Endothelial cell of umbilical vein (primary cell): ENCODE data around the gene UBP1. TPM values are rescaled to one million over a fixed set of nuclear protein-coding genes. Genes with fewer than 3 reads are reported as not detected.

Source experiments
- BruUV-seq: library from RNA; stranded (reverse); fragments of 400-500 nt; replicated peaks from 2 replicates; lab custom pipeline; 2021; lab: Mats Ljungman, UMichigan
- CTCF ChIA-PET: fragments of 300-600, 350-600 bp; sonication (Branson Sonifier 250); formaldehyde crosslinking; loops from one replicate; lab custom pipeline; 2021; ENCODE audit warnings: antibody characterized with exemption, inconsistent platforms; lab: Charles Lee
- POLR2A ChIA-PET: fragments of 300-600, 350-600 bp; sonication (Branson Sonifier 250); formaldehyde crosslinking; loops from one replicate; lab custom pipeline; 2021; ENCODE audit warnings: antibody characterized with exemption, inconsistent platforms; lab: Charles Lee
- DNase-seq: peaks from one replicate; pipeline ENCODE4 v3.0.0-alpha.2; 2011; ENCODE audit warnings: low read depth, low spot score
- FAIRE-seq: peaks from 2 replicates; lab custom pipeline; 2011; peaks lifted over from hg19 to GRCh38; lab: Jason Lieb, UNC
- H2AFZ ChIP-seq: 2 replicates; pipeline ENCODE4 v1.6.0; 2012; ENCODE audit warnings: low read depth, low read length, control low read depth, inconsistent platforms
- H3K27ac ChIP-seq: 2 replicates; pipeline ENCODE4 v1.5.1; 2011; ENCODE audit warnings: low read depth, mild to moderate bottlenecking, control low read depth, low read length, moderate library complexity; ENCODE audit not compliant: insufficient read depth
- H3K27me3 ChIP-seq, 2 experiments: 2 replicates each; pipeline versions ENCODE4 v1.6.0 to v1.6.1; 2011; ENCODE audit warnings: low read length in 2 of 2, mixed read lengths in 1 of 2; ENCODE audit not compliant: control insufficient read depth in 2 of 2, insufficient read depth in 2 of 2
- H3K36me3 ChIP-seq, 2 experiments: 2 replicates in 1 of 2; 3 replicates in 1 of 2; pipeline ENCODE4 v1.5.1; 2011; ENCODE audit warnings: low read length in 2 of 2, mild to moderate bottlenecking in 1 of 2, moderate library complexity in 1 of 2; ENCODE audit not compliant: control insufficient read depth in 2 of 2, insufficient read depth in 2 of 2; ENCODE audit errors: extremely low read depth in 1 of 2
- H3K4me1 ChIP-seq: 3 replicates; pipeline ENCODE4 v1.5.1; 2011; ENCODE audit warnings: mild to moderate bottlenecking, low read length; ENCODE audit not compliant: control insufficient read depth, insufficient read depth; ENCODE audit errors: extremely low read depth
- H3K4me2 ChIP-seq: 2 replicates; pipeline ENCODE4 v1.6.1; 2011; ENCODE audit warnings: low read length, control low read depth, mixed read lengths; ENCODE audit not compliant: insufficient read depth
- H3K4me3 ChIP-seq, 3 experiments: fragments of 200-600 bp in 1 of 3; sonication (generic), shearing (Covaris generic) in 1 of 3; replicated peaks in 1 of 3; 2 replicates each; pipeline ENCODE4 v1.5.1; 2011 to 2016; ENCODE audit warnings: control low read depth in 3 of 3, low read length in 3 of 3, mild to moderate bottlenecking in 2 of 3, inconsistent platforms in 1 of 3, low read depth in 1 of 3, moderate library complexity in 1 of 3; ENCODE audit not compliant: insufficient read depth in 1 of 3
- H3K79me2 ChIP-seq: 2 replicates; pipeline ENCODE4 v1.6.0; 2012; ENCODE audit warnings: low read length, inconsistent platforms; ENCODE audit not compliant: control insufficient read depth, insufficient read depth
- H3K9ac ChIP-seq: replicated peaks from 2 replicates; pipeline ENCODE3; 2011; ENCODE audit warnings: low read length, control low read depth; ENCODE audit not compliant: insufficient read depth; ENCODE audit errors: extremely low read depth
- H3K9me1 ChIP-seq: replicated peaks from 3 replicates; pipeline ENCODE4 v1.6.0; 2011; ENCODE audit warnings: mild to moderate bottlenecking, low read length; ENCODE audit not compliant: control insufficient read depth, insufficient read depth; ENCODE audit errors: extremely low read depth
- H3K9me3 ChIP-seq: replicated peaks from 2 replicates; pipeline ENCODE4 v1.5.1; 2012; ENCODE audit warnings: low read length, inconsistent platforms; ENCODE audit not compliant: control insufficient read depth, insufficient read depth
- H4K20me1 ChIP-seq: replicated peaks from 2 replicates; pipeline ENCODE3; 2011; ENCODE audit warnings: mild to moderate bottlenecking, low read length; ENCODE audit not compliant: control insufficient read depth, insufficient read depth; ENCODE audit errors: extremely low read depth
- EZH2 ChIP-seq: IDR thresholded peaks from 2 replicates; pipeline ENCODE4 v1.6.1; 2012; ENCODE audit warnings: borderline replicate concordance, low read depth, mild to moderate bottlenecking, moderate library complexity, low read length, inconsistent platforms; ENCODE audit not compliant: severe bottlenecking
- FOS ChIP-seq: IDR thresholded peaks from 2 replicates; pipeline ENCODE4 v1.6.1; 2011; ENCODE audit warnings: mild to moderate bottlenecking, low read length, moderate library complexity, borderline replicate concordance; ENCODE audit not compliant: insufficient read depth
- JUN ChIP-seq: IDR thresholded peaks from 2 replicates; pipeline ENCODE4 v1.6.1; 2011; ENCODE audit warnings: borderline replicate concordance, low read depth; ENCODE audit not compliant: insufficient read length, insufficient read depth
- MYC ChIP-seq: IDR thresholded peaks from one replicate; pipeline ENCODE4 v1.6.1; 2011; ENCODE audit warnings: mild to moderate bottlenecking, low read depth, low read length
- POLR2A ChIP-seq: IDR thresholded peaks from 2 replicates; pipeline ENCODE4 v1.6.1; 2012; ENCODE audit warnings: low read depth, mild to moderate bottlenecking, control low read depth, low read length
- POLR2AphosphoS5 ChIP-seq: IDR thresholded peaks from 2 replicates; pipeline ENCODE4 v1.6.1; 2012; ENCODE audit warnings: low read depth, mild to moderate bottlenecking, control low read depth, low read length, moderate library complexity; ENCODE audit not compliant: insufficient read depth
- dilution Hi-C: fragments of 300-500 bp; cut with MboI; formaldehyde crosslinking; loops from one replicate; pipeline ENCODE4 v1.15.0; 2019; ENCODE audit warnings: low sequenced_read_pairs; ENCODE audit not compliant: extremely low pct_ligation_motif_present
- intact Hi-C: fragments of 100-400 bp; cut with micrococcal nuclease; formaldehyde crosslinking; loops from one replicate; pipeline ENCODE4 v1.10.0; 2022
- polyA plus RNA-seq, 4 experiments: library from polyadenylated mRNA; depleted of rRNA in 3 of 4; stranded (reverse) in 3 of 4; unstranded in 1 of 4; fragments of >200 nt; gene quantifications; 2 replicates each; pipeline versions ENCODE4 v1.2.1 to v1.2.3, GENCODE V29; 2011 to 2012; ENCODE audit warnings: missing spikeins in 1 of 4
- total RNA-seq: library from RNA; stranded (reverse); gene quantifications from 2 replicates; pipeline ENCODE4 v1.2.3, GENCODE V29; 2021
- TF ChIP-seq, protein P1 (sequence below): IDR thresholded peaks from 2 replicates; pipeline ENCODE4 v1.6.1; 2011; ENCODE audit not compliant: insufficient read depth, insufficient read length
- TF ChIP-seq, protein P2 (sequence below), 2 donors: IDR thresholded peaks; 1 replicate in 1 of 2; 2 replicates in 1 of 2; pipeline ENCODE4 v1.5.1; 2011; ENCODE audit warnings: low read length in 2 of 2, mild to moderate bottlenecking in 2 of 2, moderate library complexity in 2 of 2, control low read depth in 1 of 2, inconsistent platforms in 1 of 2, low read depth in 1 of 2; ENCODE audit not compliant: insufficient read depth in 1 of 2; ENCODE audit errors: extremely low read depth in 1 of 2

UBP1 gene
- total and polyA plus RNA-seq, 2 donors (not counting 3 experiments of a cell fraction or from before 2014, with no cell fraction given) = 60.2 to 90.5 TPM

DNA sequence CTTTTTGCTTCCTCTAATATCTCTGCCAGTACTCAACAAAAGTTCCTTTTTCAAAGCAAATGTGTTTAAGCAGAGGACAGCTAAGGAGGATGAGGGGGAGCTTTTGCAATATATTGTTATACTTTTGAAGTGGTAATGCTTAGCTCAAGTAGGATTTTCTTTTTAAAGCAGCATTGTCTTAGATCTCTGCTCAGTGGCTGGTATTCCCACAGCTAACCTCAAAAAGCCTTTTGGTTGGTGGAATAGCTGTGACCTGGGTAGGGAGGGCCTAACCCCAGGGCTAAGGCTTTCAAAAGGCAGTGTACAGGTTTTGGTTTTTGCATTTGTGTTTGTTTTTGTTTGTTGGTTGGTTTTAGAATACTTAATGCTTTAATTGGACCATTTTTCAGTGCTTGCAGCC is 76.1 kb downstream of the UBP1 start:
- dilution Hi-C loops = no loop called here
- Histone ChIP-seq H3K4me1 (peaks cover 17% of the 10 kb centered on the region), H3K79me2 (no peaks in the 10 kb centered on the region), H2AFZ (no peak overlapping the region), H4K20me1 (no peaks in the 10 kb centered on the region), H3K27me3 (no peaks in the 10 kb centered on the region), H3K9me1 (no peaks in the 10 kb centered on the region), H3K4me2 (no peak overlapping the region), H3K27ac (no peak overlapping the region), H3K4me3 (no peak overlapping the region), H3K36me3 (no peaks in the 10 kb centered on the region), H3K9me3 (no peaks in the 10 kb centered on the region), H3K9ac (no peak overlapping the region)
- no TSS peak for BruUV-seq
- ChIA-PET POLR2A (no interaction called here), CTCF (interaction anchor here (1.4 to 3.1 kb wide), 2 partner anchors 9 to 233 kb away, joined by 6 to 30 read pairs; no protein-coding TSS in a partner anchor)
- FAIRE-seq = no peak
- TF ChIP-seq, protein P1, sequence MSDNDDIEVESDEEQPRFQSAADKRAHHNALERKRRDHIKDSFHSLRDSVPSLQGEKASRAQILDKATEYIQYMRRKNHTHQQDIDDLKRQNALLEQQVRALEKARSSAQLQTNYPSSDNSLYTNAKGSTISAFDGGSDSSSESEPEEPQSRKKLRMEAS = no peak
- TF ChIP-seq MYC (no peak), POLR2A (no peak), POLR2AphosphoS5 (no peak), EZH2 (no peak), JUN (no peak), FOS (no peak)
- TF ChIP-seq, protein P2, sequence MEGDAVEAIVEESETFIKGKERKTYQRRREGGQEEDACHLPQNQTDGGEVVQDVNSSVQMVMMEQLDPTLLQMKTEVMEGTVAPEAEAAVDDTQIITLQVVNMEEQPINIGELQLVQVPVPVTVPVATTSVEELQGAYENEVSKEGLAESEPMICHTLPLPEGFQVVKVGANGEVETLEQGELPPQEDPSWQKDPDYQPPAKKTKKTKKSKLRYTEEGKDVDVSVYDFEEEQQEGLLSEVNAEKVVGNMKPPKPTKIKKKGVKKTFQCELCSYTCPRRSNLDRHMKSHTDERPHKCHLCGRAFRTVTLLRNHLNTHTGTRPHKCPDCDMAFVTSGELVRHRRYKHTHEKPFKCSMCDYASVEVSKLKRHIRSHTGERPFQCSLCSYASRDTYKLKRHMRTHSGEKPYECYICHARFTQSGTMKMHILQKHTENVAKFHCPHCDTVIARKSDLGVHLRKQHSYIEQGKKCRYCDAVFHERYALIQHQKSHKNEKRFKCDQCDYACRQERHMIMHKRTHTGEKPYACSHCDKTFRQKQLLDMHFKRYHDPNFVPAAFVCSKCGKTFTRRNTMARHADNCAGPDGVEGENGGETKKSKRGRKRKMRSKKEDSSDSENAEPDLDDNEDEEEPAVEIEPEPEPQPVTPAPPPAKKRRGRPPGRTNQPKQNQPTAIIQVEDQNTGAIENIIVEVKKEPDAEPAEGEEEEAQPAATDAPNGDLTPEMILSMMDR (IDR thresholded peaks at IDR 0.05; ENCODE audit: extremely low read depth in 1 of 2, insufficient read depth in 1 of 2, low read depth in 1 of 2, low read length in 2 of 2) = no peak
- no peak for DNase-seq
- intact Hi-C loops = no loop called here
